Smooth muscle cell (in vitro differentiated cells): ENCODE measurements around the gene LRRC31. TPM values are rescaled to one million over a fixed set of nuclear protein-coding genes. Genes with fewer than 3 reads are reported as not detected.
A peak's percentile ranks its signal among the peaks of the same experiment; 100 is the strongest.

Experiments used
- DNase-seq: peaks from one replicate; lab custom pipeline; 2025; ENCODE audit not compliant: unreplicated experiment; lab: John Stamatoyannopoulos, UW
- H2AFZ ChIP-seq: fragments of 200-600 bp; sonication (generic); 2 replicates; pipeline ENCODE4 v1.6.0; 2016; ENCODE audit warnings: antibody characterized with exemption, low read depth, mild to moderate bottlenecking
- H3F3A ChIP-seq: fragments of 200-600 bp; sonication (generic); 2 replicates; pipeline ENCODE4 v1.6.0; 2017; ENCODE audit warnings: antibody characterized with exemption, low read depth
- H3K27ac ChIP-seq: fragments of 200-600 bp; sonication (generic); 2 replicates; pipeline ENCODE4 v1.5.1; 2016; ENCODE audit warnings: low read depth, mild to moderate bottlenecking
- H3K27me3 ChIP-seq: fragments of 200-600 bp; sonication (generic); 2 replicates; pipeline ENCODE4 v1.6.1; 2016; ENCODE audit warnings: low read depth, mild to moderate bottlenecking
- H3K36me3 ChIP-seq: fragments of 200-600 bp; sonication (generic); 2 replicates; pipeline ENCODE4 v1.5.1; 2016; ENCODE audit warnings: low read depth
- H3K4me1 ChIP-seq: fragments of 200-600 bp; sonication (generic); 2 replicates; pipeline ENCODE4 v1.5.1; 2016; ENCODE audit warnings: low read depth
- H3K4me2 ChIP-seq: fragments of 200-600 bp; sonication (generic); 2 replicates; pipeline ENCODE4 v1.6.0; 2016; ENCODE audit warnings: mild to moderate bottlenecking
- H3K4me3 ChIP-seq: fragments of 200-600 bp; sonication (generic); 2 replicates; pipeline ENCODE4 v1.5.1; 2016; ENCODE audit warnings: mild to moderate bottlenecking
- H3K79me2 ChIP-seq: fragments of 200-600 bp; sonication (generic); 2 replicates; pipeline ENCODE4 v1.6.0; 2016; ENCODE audit warnings: low read depth, mild to moderate bottlenecking
- H3K9ac ChIP-seq: fragments of 200-600 bp; sonication (generic); 2 replicates; pipeline ENCODE4 v1.6.0; 2016; ENCODE audit warnings: low read depth
- H3K9me3 ChIP-seq: fragments of 200-600 bp; sonication (generic); replicated peaks from 2 replicates; pipeline ENCODE4 v1.5.1; 2016; ENCODE audit warnings: low read depth
- H4K20me1 ChIP-seq: fragments of 200-600 bp; sonication (generic); 2 replicates; pipeline ENCODE4 v1.6.0; 2016; ENCODE audit warnings: low read depth
- CTCF ChIP-seq: fragments of 200-600 bp; sonication (generic); IDR thresholded peaks from 2 replicates; pipeline ENCODE4 v1.5.1; 2017; ENCODE audit warnings: borderline replicate concordance, mild to moderate bottlenecking, antibody characterized with exemption; ENCODE audit not compliant: insufficient read depth, poor library complexity, severe bottlenecking
- WGBS: methylation state at CpG from one replicate; pipeline ENCODE4 v1.1.7; 2016; ENCODE audit warnings: low lambda C conversion rate; 5-methylcytosine and 5-hydroxymethylcytosine counted together
- polyA plus RNA-seq: library from polyadenylated mRNA; unstranded; fragments of >200 nt; fragmentation: Nextera tagmentation; extraction: Ambion mirVana; gene quantifications from 2 replicates; pipeline ENCODE4 v1.2.1, GENCODE V29; 2016
- total RNA-seq: library from RNA; depleted of rRNA; stranded (reverse); fragments of >200 nt; gene quantifications from 2 replicates; pipeline ENCODE4 v1.2.3, GENCODE V29; 2014

Gene LRRC31
- total and polyA plus RNA-seq, 2 experiments from 2014 or later: not detected

GRCh38 chr3:169815590-169816150 is 54.1 kb downstream of the LRRC31 start:
- TF ChIP-seq CTCF: no peak
- Histone ChIP-seq H2AFZ (no peak overlapping the region), H3F3A (no peaks in the 10 kb centered on the region), H3K27me3 (no peaks in the 10 kb centered on the region), H3K27ac (no peak overlapping the region), H3K79me2 (no peaks in the 10 kb centered on the region), H4K20me1 (no peaks in the 10 kb centered on the region), H3K9me3 (peaks cover 11% of the 10 kb centered on the region), H3K4me3 (no peak overlapping the region), H3K4me1 (peaks cover 6% of the 10 kb centered on the region), H3K9ac (no peak overlapping the region), H3K36me3 (no peaks in the 10 kb centered on the region), H3K4me2 (no peak overlapping the region)
- no peak for DNase-seq
- 94% methylated on average over 4 of the region's 4 CpGs for WGBS

- no peak overlapping the region for H2AFZ ChIP-seq
- no peak overlapping the region for H3K9ac ChIP-seq
- no peaks in the 10 kb centered on the region for H3K27me3 ChIP-seq
- no peaks in the 10 kb centered on the region for H3K79me2 ChIP-seq
- no peaks in the 10 kb centered on the region for H3F3A ChIP-seq
- H3K9me3 ChIP-seq: peaks cover 11% of the 10 kb centered on the region
- TF ChIP-seq CTCF: no peak
- no peak overlapping the region for H3K4me3 ChIP-seq
- H3K4me2 ChIP-seq: peak overlapping the region; percentile 85
- no peak for DNase-seq
- no peaks in the 10 kb centered on the region for H4K20me1 ChIP-seq
- H3K27ac ChIP-seq: no peak overlapping the region
- peaks cover 6% of the 10 kb centered on the region for H3K4me1 ChIP-seq
- 67% methylated on average over 27 of the region's 27 CpGs for WGBS
- H3K36me3 ChIP-seq: no peaks in the 10 kb centered on the region
Measured at GRCh38 chr3:169813757-169814517, 55.8 kb downstream of the LRRC31 start.

- Histone ChIP-seq H3K27me3 (no peaks in the 10 kb centered on the region), H3K36me3 (no peaks in the 10 kb centered on the region), H3K9ac (no peak overlapping the region), H3K4me3 (peak overlapping the region; percentile 61), H3F3A (no peaks in the 10 kb centered on the region), H3K9me3 (peaks cover 11% of the 10 kb centered on the region), H3K4me2 (peak overlapping the region; percentile 85), H3K79me2 (no peaks in the 10 kb centered on the region), H3K27ac (peak overlapping the region; percentile 51), H4K20me1 (no peaks in the 10 kb centered on the region), H3K4me1 (peaks cover 6% of the 10 kb centered on the region), H2AFZ (peak overlapping the region; percentile 81)
- WGBS: 74% methylated on average over 8 of the region's 8 CpGs
- no peak for DNase-seq
- no peak for TF ChIP-seq CTCF
Measured at GRCh38 chr3:169813278-169813677, 56.5 kb downstream of the LRRC31 start.
